GM21619 (cell line): ENCODE data around the gene C17orf58.
"Not testable (repeated sequence)": the region's sequence is repeated elsewhere in the genome, so short reads cannot be mapped to it uniquely, and the experiment has no call there.

ENCODE experiments used
- ATAC-seq: cut with Tn5 transposase; IDR thresholded peaks from one replicate; pipeline ENCODE4 v1.9.1; 2021; ENCODE audit not compliant: unreplicated experiment

The C17orf58 gene

GRCh38 chr17:67996301-67997171 lies at the start of gene C17orf58:
TSS of gene C17orf58 (minus strand) at chr17:67996469. CDS start at chr17:67996198, 271 bp downstream.
- ATAC-seq: not testable (repeated sequence)

- no peak for ATAC-seq
Measured at GRCh38 chr17:68036304-68037147, 40.3 kb upstream of the C17orf58 start.

GRCh38 chr17:68035523-68036303 lies 39.4 kb upstream of the C17orf58 start, which contains the start of gene KPNA2:
TSS of gene KPNA2 (plus strand) at chr17:68035735. CDS start at chr17:68037133, 1,398 bp downstream.
- peak; percentile 91 for ATAC-seq

- peak; percentile 90 for ATAC-seq
Measured at GRCh38 chr17:68035131-68035522, 38.9 kb upstream of the C17orf58 start.

GRCh38 chr17:68034452-68034776 lies 38.1 kb upstream of the C17orf58 start:
- ATAC-seq: no peak

- ATAC-seq: no peak
Measured at GRCh38 chr17:68033636-68034451, 37.6 kb upstream of the C17orf58 start.

GRCh38 chr17:68029512-68030215 lies 33.4 kb upstream of the C17orf58 start:
- ATAC-seq: no peak

- not testable (repeated sequence) for ATAC-seq
Measured at GRCh38 chr17:68022547-68022946, 26.3 kb upstream of the C17orf58 start.

GRCh38 chr17:68021963-68022362 lies 25.7 kb upstream of the C17orf58 start:
- ATAC-seq: no peak

GRCh38 chr17:68020791-68021190 lies 24.5 kb upstream of the C17orf58 start:
- ATAC-seq: not testable (repeated sequence)

GRCh38 chr17:68020409-68020756 lies 24.1 kb upstream of the C17orf58 start:
- ATAC-seq: peak; percentile 3

- peak; percentile 93 for ATAC-seq
Measured at GRCh38 chr17:68019675-68020408, 23.6 kb upstream of the C17orf58 start.

GRCh38 chr17:68019336-68019674 lies 23.0 kb upstream of the C17orf58 start:
- no peak for ATAC-seq

GRCh38 chr17:68018493-68018892 lies 22.2 kb upstream of the C17orf58 start:
- ATAC-seq: not testable (repeated sequence)

- ATAC-seq: no peak
Measured at GRCh38 chr17:68016838-68017237, 20.6 kb upstream of the C17orf58 start.

GRCh38 chr17:68015081-68015723 lies 18.9 kb upstream of the C17orf58 start:
- ATAC-seq: no peak

GRCh38 chr17:68013385-68013784 lies 17.1 kb upstream of the C17orf58 start:
- ATAC-seq: no peak

GRCh38 chr17:68011199-68011665 lies 15.0 kb upstream of the C17orf58 start:
- ATAC-seq: peak; percentile 65
